Activated CD8-positive, alpha-beta T cell treated with anti-CD3 and anti-CD28 coated beads for 36 hours (primary cell): ENCODE data around the gene CFAP100. TPM values are rescaled to one million over a fixed set of nuclear protein-coding genes. Genes with fewer than 3 reads are reported as not detected.

Source experiments
- ATAC-seq: fragments of 200-7000 bp; cut with Tn5 transposase; one replicate; pipeline ENCODE4 v1.10.0; 2021; ENCODE audit warnings: mild to moderate bottlenecking, moderate library complexity
- CTCF ChIA-PET: fragments of 350-600 bp; sonication (Branson Sonifier 250); formaldehyde crosslinking; loops from one replicate; lab custom pipeline; 2021; ENCODE audit warnings: antibody characterized with exemption; lab: Charles Lee
- POLR2A ChIA-PET: fragments of 350-600 bp; sonication (Branson Sonifier 250); formaldehyde crosslinking; loops from one replicate; lab custom pipeline; 2021; ENCODE audit warnings: antibody characterized with exemption; lab: Charles Lee
- DNase-seq: peaks from one replicate; pipeline ENCODE4 v3.0.0-alpha.2; 2020
- H3K27ac Mint-ChIP-seq: one replicate; pipeline ENCODE4 v1.8.0; 2021; ENCODE audit warnings: mild to moderate bottlenecking, mixed read lengths
- H3K27me3 Mint-ChIP-seq: one replicate; pipeline ENCODE4 v1.8.0; 2021; ENCODE audit warnings: mixed read lengths
- H3K36me3 Mint-ChIP-seq: one replicate; pipeline ENCODE4 v1.8.0; 2021; ENCODE audit warnings: low read depth, mixed read lengths
- H3K4me1 Mint-ChIP-seq: one replicate; pipeline ENCODE4 v1.8.0; 2021; ENCODE audit warnings: low read depth, mixed read lengths
- H3K4me3 Mint-ChIP-seq: one replicate; pipeline ENCODE4 v1.8.0; 2021; ENCODE audit warnings: mild to moderate bottlenecking, moderate library complexity, mixed read lengths
- H3K9me3 Mint-ChIP-seq: one replicate; pipeline ENCODE4 v1.8.0; 2021; ENCODE audit warnings: mixed read lengths
- intact Hi-C: fragments of 100-400 bp; cut with micrococcal nuclease; formaldehyde crosslinking; loops from one replicate; pipeline ENCODE4 v1.10.0; 2022
- total RNA-seq, 2 experiments: library from RNA; stranded (reverse); gene quantifications; one replicate each; pipeline ENCODE4 v1.2.3, GENCODE V29; 2021
- TF ChIP-seq, protein P1 (sequence below): fragments of 200-600 bp; IDR thresholded peaks from one replicate; pipeline ENCODE4 v1.8.0; 2022; ENCODE audit warnings: antibody characterized with exemption, mild to moderate bottlenecking

CFAP100 gene
- total RNA-seq, 2 experiments from 2014 or later = not detected

DNA sequence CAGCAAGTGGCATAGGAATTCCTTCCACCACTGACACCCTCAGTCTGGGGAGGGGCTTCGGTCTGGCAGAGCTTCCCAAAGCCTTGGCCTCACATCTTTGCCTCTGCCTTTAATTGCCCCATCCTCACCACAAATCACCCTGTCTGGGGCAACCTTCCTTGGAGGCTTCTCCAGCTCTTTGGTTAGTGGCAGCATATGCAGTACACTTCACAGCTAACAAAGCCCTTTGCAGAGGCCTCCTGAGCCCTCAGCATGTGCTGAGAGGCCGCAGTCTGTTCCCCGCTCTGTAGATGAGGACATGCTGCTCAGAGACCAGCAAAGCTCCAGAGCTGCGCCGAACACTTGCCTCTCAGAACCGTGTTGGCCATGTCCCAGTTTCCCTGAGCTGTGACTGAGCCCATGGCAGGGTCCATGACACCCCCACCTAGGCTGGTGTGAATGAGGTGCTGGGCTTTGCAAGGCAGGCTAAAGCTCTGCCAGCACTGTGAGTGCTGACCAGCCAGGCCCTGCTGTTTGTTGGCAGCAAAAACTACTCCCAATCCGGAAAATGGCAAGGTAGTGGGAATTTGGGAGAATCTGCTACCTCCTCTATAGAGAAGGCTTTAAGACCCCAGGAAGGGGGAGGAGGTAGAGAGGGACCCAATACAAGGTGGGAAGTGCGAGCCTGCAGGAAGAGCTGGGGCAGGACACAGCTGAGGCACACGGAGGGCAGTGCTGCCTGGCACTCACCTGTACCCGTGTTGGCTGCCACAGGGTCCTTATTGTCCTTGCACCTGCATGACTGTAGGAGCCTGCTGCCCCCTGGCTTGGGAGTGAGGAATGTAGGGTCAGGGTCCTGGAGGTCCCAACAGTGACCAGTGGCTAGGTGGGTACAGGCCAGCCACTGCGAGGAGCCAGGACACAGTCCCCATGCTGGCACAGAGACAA, 29.1 kb upstream of the CFAP100 start:
- Mint-ChIP-seq H3K4me3 (no peak overlapping the region), H3K27me3 (peaks cover 9% of the 10 kb centered on the region), H3K4me1 (no peaks in the 10 kb centered on the region), H3K27ac (no peak overlapping the region), H3K36me3 (no peaks in the 10 kb centered on the region), H3K9me3 (no peaks in the 10 kb centered on the region)
- ChIA-PET CTCF (interaction anchor here (1.5 kb wide), 1 partner anchor 232 kb away, joined by 3 read pairs; no protein-coding TSS in a partner anchor), POLR2A (interaction anchor here (1.0 kb wide), 1 partner anchor 111 kb away, joined by 3 read pairs; no protein-coding TSS in a partner anchor)
- ATAC-seq (no peak), DNase-seq (no peak)
- intact Hi-C loops = no loop called here
- TF ChIP-seq, protein P1, sequence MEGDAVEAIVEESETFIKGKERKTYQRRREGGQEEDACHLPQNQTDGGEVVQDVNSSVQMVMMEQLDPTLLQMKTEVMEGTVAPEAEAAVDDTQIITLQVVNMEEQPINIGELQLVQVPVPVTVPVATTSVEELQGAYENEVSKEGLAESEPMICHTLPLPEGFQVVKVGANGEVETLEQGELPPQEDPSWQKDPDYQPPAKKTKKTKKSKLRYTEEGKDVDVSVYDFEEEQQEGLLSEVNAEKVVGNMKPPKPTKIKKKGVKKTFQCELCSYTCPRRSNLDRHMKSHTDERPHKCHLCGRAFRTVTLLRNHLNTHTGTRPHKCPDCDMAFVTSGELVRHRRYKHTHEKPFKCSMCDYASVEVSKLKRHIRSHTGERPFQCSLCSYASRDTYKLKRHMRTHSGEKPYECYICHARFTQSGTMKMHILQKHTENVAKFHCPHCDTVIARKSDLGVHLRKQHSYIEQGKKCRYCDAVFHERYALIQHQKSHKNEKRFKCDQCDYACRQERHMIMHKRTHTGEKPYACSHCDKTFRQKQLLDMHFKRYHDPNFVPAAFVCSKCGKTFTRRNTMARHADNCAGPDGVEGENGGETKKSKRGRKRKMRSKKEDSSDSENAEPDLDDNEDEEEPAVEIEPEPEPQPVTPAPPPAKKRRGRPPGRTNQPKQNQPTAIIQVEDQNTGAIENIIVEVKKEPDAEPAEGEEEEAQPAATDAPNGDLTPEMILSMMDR = no peak

DNA sequence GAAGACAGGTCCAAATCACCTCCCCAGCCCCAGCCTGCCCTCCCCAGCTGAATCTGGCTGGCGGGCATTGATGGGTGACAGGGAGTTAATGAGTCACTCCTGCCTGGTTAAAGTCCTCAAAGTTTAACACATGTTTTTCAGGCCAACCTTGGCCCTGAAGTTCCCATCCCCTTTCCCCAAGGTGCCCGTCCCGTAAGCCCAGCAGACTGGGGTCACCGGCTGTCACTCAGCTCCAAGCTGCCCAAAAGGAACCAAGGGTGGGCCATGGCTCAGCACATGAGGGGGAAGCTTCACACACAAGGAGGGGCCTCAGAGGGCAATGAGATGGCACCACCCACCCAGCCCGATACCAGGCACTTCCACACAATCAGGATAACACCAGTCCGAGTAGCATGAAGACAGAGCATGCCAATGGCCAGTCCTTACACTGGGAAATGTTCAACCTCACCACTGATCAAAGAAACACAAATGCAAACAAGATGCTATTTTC, 27.3 kb upstream of the CFAP100 start:
- ATAC-seq = no peak
- Mint-ChIP-seq H3K4me1 (no peaks in the 10 kb centered on the region), H3K9me3 (no peaks in the 10 kb centered on the region), H3K27ac (no peak overlapping the region), H3K4me3 (no peak overlapping the region), H3K36me3 (no peaks in the 10 kb centered on the region), H3K27me3 (peaks cover 1% of the 10 kb centered on the region)
- intact Hi-C loops = no loop called here
- TF ChIP-seq, protein P1 = no peak
- DNase-seq = no peak
- CTCF ChIA-PET = no interaction called here
- POLR2A ChIA-PET = no interaction called here

DNA sequence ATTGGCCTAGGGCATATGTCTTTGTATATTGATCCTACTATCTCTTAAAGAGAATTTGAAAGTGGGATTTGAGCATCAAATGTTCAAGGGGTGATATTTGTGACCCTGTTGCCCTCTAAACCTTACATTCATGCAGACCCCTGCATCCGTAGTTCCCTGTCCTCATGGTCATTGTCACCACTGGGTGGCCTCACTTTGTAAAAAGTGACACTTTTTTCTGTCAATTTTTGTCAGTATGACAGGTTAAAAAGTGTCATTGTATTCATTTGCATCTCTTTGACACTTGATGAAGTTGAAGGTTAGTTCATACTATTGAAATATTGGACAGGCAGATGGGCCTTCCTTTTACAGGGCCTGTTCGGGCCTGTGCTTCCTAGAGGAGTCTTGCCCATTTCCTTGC, 25.2 kb upstream of the CFAP100 start:
- peaks cover 1% of the 10 kb centered on the region for H3K27me3 Mint-ChIP-seq
- TF ChIP-seq, protein P1 = no peak
- ATAC-seq = no peak
- no peaks in the 10 kb centered on the region for H3K36me3 Mint-ChIP-seq
- no peaks in the 10 kb centered on the region for H3K9me3 Mint-ChIP-seq
- intact Hi-C loops = no loop called here
- no peak for DNase-seq
- H3K27ac Mint-ChIP-seq = no peak overlapping the region
- H3K4me1 Mint-ChIP-seq = no peaks in the 10 kb centered on the region
- ChIA-PET CTCF (no interaction called here), POLR2A (no interaction called here)
- no peak overlapping the region for H3K4me3 Mint-ChIP-seq

DNA sequence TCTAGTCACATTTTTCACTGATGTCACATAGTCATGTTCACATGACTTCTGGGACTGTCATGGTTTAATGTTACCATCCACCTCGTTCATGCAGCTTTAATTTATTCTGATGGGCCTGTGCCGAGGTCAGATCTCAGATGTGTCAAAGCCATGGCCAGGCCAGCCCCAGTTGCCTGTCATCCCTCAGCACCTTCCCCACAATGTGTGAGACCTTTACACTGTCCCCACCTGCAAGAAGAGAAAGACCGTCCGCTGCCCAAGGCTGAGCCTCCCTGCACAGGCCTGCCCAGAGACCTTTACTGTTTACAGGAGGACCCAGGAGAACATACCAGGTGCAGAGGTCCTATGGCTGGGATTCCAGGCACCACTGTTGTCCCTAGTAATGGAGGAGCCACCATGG, 24.7 kb upstream of the CFAP100 start:
- DNase-seq (no peak), ATAC-seq (no peak)
- no peaks in the 10 kb centered on the region for H3K9me3 Mint-ChIP-seq
- intact Hi-C loops = no loop called here
- H3K36me3 Mint-ChIP-seq = no peaks in the 10 kb centered on the region
- CTCF ChIA-PET = interaction anchor here (0.6 kb wide), 1 partner anchor 1543 kb away, joined by 3 read pairs; no protein-coding TSS in a partner anchor
- POLR2A ChIA-PET = no interaction called here
- TF ChIP-seq, protein P1 = no peak
- no peak overlapping the region for H3K4me3 Mint-ChIP-seq
- H3K27me3 Mint-ChIP-seq = peaks cover 1% of the 10 kb centered on the region
- no peaks in the 10 kb centered on the region for H3K4me1 Mint-ChIP-seq
- H3K27ac Mint-ChIP-seq = no peak overlapping the region

DNA sequence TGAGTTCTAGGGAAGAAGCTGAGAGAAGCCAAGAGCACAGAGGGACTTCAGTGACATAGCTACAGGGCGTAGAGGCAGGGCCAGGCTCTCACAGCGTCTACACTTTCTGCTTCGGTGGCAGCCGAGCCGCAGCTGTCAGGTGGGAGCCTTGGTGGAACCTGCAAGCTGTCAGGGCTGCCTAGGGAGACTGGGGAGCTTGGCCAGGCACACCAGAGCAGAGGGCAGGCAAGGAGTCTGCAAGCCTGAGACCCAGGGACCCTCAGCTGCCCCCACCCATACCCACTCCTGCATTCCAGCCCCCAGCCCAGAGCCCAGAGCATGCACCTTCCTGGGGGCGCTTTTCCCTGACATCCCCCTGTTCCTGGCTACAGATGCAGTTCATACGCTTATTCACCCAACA, 24.1 kb upstream of the CFAP100 start:
- no peak for ATAC-seq
- Mint-ChIP-seq H3K36me3 (no peaks in the 10 kb centered on the region), H3K4me3 (no peak overlapping the region), H3K9me3 (no peaks in the 10 kb centered on the region), H3K27ac (no peak overlapping the region), H3K4me1 (no peaks in the 10 kb centered on the region), H3K27me3 (peaks cover 1% of the 10 kb centered on the region)
- intact Hi-C loops = no loop called here
- DNase-seq = no peak
- CTCF ChIA-PET = interaction anchor here (0.6 kb wide), 1 partner anchor 1542 kb away, joined by 3 read pairs; no protein-coding TSS in a partner anchor
- TF ChIP-seq, protein P1 = no peak
- POLR2A ChIA-PET = no interaction called here
